ENCODE measurements around the gene CD300C.
"Not testable (repeated sequence)": the region's sequence is repeated elsewhere in the genome, so short reads cannot be mapped to it uniquely, and the experiment has no call there.

Gene CD300C

GRCh38 chr17:74512036-74512435 is 33.9 kb downstream of the CD300C start:
- no peak for DNase-seq

GRCh38 chr17:74508156-74508555 is 37.8 kb downstream of the CD300C start:
- DNase-seq, result no peak

GRCh38 chr17:74503949-74504348 is 42.0 kb downstream of the CD300C start:
- not testable (repeated sequence) for DNase-seq

GRCh38 chr17:74502861-74503260 is 43.1 kb downstream of the CD300C start:
- DNase-seq, result no peak

- no peak for DNase-seq
Measured at GRCh38 chr17:74499992-74500391, 45.9 kb downstream of the CD300C start.

GRCh38 chr17:74497471-74497870 is 48.4 kb downstream of the CD300C start:
- DNase-seq, result no peak

GRCh38 chr17:74493331-74493833 is 52.5 kb downstream of the CD300C start:
- no peak for DNase-seq

GRCh38 chr17:74491626-74492025 is 54.3 kb downstream of the CD300C start:
- DNase-seq, result no peak

All from cortex of kidney (tissue), 1 donor.